GM18520 (cell line): ENCODE data around the gene FNDC3B.
A peak's percentile ranks its signal among the peaks of the same experiment; 100 is the strongest.

Experiments
- ATAC-seq: cut with Tn5 transposase; IDR thresholded peaks from one replicate; pipeline ENCODE4 v1.9.1; 2021; ENCODE audit not compliant: unreplicated experiment

The FNDC3B gene

DNA sequence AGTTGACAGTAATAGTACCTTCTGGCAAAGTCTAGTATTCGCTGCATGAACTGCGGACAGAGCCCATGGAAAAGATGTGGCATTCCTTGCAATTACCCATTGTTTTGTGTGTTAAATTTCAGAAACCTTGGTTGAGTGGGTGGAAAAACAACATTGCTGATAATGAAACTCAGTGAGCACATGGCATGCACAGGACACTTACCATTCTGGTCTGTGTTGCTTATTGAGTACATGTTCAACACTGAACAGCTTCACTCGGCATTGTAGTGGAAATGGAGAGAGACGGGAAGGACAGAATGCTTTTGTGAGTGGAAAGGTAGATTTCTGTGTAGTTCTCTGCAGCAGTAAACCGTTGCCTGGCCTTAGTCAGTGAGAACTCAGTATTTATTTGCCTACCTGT is 165.3 kb downstream of the FNDC3B start:
- no peak for ATAC-seq

DNA sequence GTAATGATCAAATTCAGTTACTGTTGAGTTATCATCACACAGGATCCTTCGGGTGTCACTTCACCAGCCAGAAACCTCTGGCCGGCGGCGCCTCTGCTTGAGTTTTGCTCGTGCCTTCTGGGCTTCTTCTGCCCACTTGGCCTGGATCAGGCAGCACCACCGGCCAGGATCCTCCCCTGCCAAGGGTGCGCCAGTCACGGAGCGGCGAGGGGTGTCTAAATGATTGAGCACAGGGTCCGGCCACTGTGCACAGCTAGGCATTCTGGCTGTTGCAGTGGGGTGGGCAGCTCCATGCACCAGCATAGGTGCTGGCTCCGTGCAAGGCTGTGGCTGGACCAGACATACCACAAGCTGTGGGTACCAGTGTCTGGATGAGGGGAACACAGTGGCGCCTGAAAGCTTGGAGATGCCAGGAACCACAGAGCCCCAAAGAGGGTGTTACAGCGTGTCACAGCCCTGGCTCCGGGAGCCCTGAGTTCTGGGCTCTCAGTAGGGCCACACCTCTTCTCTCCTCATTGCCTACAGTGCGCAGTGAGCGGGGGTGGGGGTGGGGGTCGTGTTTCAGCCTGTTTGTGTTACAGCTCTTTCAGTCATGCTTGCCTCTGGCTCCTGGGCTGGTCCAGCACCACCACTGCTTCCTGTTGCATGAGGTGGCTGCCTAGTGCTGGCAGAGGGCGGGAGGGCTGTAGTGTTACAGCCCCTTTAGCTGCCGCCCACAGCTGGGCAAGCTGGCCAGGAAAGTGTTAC is 169.4 kb downstream of the FNDC3B start:
- no peak for ATAC-seq

DNA sequence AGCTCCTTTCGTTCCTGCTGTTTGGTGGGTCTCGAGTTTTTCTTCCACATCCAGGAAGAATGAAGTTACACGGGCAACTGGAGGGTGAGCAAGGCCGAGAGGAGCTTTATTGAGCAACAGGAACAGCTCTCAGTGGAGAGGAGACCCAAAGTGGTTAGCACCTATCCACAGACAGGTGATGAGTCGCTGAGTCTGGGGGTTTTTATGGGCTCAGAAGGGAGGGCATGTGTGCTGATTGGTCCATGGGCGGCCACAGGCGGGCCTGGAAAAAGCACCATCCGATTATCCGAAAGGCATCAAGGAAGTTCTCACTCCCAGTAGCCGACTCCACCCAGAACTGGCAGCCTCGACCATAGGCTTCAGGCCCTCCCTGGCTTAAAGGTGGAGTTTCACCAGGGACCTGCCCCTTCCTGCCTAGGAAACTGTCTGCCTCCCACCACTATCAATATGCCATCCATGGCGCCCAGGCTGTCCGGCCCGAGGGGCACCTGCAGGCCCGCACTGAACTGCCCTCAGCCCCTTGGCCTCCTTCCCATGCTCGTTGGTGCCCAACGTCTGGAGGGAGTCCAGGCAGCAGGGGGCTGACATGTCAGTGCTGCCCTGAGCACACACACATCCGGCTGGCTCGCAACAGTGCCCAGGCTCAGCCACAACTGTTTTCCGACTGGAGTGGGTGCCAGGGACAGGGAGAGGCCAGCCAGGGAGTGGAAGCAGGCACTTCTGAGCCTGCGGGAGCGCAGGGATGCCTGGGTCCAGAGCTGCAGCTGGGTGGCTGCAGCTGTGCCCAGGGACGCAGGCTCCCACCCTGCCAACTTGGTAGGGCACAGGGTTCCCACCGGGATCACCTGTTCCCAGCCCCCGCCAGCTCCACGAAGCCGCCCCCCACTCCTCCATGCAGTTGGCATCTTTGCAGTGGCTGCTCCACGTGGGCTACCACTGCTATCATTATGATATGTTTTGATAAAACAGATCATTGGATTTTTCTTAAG is 170.2 kb downstream of the FNDC3B start:
- no peak for ATAC-seq

DNA sequence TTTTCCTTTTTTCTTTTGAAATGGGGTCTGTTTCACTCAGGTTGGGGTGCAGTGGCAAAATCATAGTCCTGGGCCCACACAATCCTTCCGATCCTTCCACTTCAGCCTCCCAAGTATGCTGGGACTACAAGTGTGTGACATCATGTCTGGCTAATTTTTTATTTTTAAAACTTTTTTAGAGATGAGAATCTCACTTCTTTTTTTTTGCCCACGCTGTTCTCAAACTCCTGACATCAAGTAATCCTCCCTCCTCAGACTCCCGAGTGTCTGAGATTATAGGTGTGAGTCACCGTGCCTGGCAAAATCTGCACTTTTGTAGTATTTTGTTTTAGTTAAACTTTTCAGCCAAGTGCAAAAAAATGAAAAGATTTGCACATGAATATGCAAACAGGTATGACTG is 171.0 kb downstream of the FNDC3B start:
- ATAC-seq = no peak

DNA sequence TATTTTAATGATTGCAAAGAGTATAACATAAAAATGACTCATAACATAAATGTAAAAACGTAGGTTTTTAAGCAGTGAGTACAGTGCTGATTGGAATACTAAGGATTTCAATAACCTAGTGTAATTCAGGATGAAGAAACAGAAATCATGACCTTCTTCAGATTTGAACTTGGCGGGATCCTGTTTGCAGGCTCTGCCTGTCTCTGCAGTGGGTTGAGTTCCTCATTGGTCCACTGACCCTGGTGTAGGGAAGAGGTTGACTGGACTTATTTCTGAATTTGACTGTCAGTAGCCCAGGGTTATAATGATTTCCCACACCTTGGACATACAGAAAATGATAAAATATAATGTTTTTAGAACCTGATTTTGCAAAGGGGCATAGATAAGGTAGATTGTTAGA is 171.7 kb downstream of the FNDC3B start:
- no peak for ATAC-seq

DNA sequence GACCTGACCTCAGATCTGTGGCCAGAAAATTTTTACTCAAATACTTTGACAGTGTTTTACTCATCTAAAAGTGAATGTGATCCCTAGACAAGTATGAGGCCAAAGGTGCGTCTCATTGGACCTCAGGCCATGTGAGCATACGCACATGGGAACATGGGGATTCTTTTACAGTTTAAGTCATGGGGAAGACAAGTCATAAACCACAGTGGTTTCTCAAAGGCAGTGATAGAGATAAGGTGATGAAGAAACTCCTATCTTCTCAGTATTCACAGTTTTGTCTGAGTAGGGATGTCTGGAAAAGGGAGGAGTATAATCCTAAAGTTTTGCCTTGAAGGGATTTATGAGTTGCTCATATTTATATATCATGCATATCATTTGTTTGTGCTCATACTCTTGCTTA is 173.8 kb downstream of the FNDC3B start:
- peak; percentile 30 for ATAC-seq

DNA sequence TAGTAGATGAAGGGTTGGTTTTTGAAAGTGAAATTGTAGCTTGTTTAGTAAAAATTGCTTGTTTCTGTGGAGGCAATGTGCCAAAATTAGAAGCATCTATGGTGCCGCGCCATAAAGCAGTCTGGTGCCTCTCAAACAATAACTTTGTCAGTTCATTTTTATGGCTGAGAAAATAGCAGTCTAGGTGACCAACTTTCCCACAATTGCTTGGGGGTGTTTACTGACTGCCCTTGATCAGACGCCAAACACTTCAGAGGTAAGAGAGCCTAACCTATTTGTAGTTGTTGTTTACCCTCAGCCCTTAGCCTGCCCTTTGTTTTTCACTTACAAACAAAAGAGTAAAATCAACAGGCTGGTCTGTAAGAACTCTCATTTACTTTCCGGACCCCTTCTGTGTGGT is 174.5 kb downstream of the FNDC3B start:
- ATAC-seq = no peak

DNA sequence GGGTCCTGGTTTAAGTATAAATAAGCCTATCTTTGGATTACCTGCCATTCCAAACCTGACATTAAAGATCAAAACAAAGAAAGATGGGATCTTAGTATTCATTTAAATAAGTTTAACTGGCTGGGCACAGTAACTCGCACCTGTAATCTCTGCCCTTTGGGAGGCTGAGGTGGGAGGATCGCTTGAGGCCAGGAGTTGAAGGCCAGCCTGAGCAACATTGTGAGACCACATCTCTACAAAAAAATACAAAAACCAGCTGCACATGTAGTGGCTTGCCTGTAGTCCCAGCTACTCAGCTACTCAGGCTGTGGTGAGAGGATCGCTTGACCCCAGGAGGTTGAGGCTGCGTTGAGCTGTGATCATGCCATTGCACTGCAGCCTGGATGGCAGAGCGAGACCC is 176.9 kb downstream of the FNDC3B start:
- no peak for ATAC-seq

DNA sequence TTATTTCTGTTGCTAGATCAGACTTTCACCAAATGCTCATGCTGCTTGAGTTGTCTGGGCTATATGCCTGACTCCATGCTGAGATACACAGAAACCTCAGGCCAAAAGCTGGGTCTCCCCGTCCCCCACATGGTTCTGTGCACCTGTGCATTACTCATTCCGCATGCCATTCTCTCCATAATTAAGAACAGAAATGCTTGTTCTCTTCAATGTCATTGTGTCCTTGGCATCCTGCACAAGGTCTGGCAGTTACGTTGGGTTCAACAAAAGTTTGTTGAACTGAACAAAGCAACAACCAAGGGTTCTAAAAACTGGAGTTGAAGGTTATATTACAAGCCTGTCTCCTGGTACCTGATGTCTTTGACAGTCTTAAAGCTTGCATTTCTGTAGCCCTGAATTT is 177.5 kb downstream of the FNDC3B start:
- ATAC-seq = no peak

DNA sequence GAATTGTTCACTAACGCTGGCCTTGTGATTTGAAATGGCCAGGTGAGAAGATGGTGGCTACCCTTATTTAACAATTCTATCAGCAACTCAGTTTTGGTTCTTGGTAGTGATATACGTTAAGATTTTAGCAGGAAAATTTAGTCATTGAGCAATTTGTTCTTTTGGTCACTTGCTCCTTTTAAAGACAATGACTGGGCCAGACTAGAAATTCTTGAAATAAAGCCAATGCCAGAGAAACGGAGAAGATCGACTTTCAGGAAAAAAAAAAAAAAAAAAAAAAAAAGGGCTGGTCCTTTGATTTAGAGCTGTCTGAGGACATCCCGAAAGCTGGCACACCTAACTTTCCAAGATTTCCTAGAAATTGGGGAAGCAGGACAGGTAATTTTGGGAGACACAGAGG is 178.5 kb downstream of the FNDC3B start:
- ATAC-seq = no peak

DNA sequence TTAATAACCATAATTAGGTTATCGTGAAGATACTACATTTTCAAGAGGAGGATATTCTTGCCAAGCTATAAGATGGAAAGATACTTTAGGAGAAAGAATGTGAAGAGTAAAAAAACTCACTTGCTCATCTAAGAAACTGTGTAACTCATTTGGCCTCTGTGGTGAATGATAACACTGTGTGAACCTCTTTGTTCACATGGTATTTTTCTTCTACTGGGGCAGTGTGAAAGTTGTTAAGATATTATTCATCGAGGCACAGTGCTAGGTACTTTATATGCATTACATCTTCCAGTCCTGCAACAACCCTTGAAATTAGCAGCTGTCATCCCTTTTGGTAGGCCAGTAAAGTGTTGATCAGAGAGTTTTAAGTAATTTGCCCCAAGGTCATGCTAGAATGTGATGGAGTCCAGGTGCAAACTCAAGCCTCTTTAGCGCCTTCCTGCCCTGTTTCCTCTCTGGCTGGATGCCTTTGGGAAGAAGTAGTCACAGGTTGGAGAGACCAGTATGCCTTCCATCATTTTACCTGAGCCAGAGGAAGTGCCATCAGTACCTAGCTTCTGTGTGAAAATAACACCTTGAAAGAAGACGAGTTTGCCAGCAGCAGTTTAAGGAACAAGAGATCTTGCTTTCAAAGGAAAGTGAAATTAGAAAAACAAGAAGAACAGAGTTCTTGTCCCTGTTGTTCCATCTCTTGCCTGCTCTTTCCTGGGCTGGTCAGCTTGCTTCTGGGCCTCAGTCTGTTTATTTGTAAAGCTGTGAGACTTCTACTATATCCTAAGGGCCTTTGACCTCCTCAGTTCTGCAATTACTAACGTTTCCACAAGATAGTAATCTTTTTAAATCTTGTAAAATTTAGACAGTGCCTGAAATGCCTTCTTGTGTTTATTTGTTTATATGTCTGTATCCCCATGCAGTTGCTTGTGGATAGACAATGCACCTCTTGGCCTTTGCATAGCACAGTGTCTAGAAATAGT is 179.3 kb downstream of the FNDC3B start:
- peak; percentile 36 for ATAC-seq

DNA sequence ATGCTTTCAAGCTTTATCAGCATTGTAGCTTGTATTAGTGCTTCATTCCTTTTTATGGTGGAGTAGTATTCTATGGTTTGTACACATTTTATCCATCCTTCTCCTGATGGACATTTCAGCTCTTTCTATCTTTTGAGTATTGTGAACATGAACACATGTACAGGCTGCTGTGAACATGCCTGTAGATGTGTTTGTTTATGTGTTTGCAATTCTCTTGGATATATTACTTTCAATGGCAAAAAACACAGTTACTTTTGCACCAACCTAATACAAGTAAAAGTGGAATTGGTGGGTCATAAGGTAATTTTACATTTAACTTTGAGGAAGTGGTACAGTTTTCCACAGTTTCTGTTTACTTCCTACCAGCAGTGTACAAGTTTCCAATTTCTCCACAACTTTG is 180.4 kb downstream of the FNDC3B start:
- ATAC-seq = no peak

DNA sequence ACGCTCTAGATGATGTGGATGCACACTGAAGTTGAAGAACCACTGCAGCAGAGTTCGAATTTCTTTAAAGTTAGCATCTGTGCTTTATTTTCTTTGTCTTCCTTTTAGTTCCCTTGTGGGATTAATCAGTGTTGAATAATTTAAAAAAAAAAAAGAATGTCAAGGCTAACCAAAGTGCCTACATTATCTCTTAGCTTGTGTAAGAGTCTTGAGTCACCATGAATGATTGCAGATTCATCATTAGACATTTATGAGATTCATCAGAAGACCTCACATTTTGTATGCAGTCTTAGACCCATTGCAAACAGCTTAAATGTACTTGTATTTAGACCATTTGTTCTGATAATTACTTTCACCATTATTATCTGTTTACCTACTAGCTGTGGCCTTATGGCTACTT is 182.2 kb downstream of the FNDC3B start:
- no peak for ATAC-seq

DNA sequence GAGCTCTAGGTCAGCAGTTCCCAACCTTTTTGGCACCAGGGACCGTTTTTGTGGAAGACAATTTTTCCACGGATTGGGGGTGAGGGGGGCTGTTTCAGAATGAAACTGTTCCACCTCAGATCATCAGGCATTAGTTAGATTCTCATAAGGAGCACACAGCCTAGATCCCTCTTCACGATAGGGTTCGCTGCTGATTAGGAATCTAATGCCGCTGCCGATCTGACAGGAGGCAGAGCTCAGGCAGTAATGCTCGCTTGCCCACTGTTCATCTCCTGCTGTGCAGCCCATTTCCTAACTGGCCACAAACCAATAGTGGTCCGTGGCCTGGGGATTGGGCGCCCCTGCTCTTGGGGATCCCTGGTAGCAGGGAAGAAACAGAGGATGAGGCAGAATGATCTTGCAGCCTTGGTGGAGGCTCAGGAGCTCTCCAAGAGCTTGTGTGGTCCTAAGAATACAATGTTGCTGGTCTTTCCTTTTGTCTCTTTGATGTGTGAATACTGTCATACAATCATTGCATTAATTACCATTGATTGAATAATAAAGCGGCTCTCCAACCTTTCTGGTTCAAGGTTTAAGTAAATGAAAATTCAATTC is 183.2 kb downstream of the FNDC3B start:
- ATAC-seq = no peak

DNA sequence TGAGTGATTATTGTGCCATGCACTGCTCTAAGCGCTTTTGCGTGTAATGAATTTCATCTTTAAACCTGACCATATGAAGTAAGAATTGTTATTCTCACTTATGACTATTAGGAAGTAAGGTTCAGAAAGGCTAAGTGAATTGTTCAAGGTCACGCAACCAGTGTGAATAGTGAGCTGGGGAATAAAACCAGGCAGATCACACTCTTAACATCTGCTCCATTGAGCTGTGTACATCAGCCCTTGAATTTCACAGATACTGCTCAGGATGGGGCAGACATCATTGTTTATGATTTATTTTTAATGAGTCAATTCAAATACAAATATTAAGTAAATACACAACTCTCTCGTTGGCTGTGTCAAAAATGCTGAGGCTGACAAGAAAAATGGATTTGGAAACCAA is 184.5 kb downstream of the FNDC3B start:
- no peak for ATAC-seq

DNA sequence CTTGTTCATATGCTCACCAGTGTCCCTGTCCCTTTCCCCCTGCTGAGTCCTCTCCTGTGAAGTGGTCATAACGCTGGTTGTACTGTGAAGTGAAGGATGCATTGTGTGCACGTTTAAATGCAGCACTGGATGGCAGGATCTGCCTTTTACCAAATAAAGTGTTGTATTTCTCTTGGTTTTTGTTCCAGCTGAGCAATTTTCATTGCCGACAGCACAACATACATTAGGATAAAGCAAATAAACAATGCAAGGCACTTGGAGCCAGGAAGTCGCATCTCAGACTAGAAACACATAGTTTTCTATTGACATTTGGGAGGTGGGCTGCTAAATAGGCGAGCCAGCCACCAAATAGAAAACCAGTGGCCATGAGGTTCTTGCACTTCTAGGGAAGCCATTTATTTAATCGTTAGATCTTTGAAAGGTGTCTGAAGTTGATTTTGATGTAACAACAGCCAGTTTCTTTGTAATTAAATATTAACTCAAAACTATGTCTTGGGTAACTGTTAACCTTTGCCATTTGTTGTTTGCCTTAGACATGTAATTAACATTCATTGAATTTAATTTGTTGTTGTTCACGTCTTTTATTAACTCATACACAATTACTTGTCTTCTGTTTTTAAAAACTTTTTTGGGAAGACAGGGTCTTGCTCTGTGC is 185.3 kb downstream of the FNDC3B start:
- no peak for ATAC-seq

DNA sequence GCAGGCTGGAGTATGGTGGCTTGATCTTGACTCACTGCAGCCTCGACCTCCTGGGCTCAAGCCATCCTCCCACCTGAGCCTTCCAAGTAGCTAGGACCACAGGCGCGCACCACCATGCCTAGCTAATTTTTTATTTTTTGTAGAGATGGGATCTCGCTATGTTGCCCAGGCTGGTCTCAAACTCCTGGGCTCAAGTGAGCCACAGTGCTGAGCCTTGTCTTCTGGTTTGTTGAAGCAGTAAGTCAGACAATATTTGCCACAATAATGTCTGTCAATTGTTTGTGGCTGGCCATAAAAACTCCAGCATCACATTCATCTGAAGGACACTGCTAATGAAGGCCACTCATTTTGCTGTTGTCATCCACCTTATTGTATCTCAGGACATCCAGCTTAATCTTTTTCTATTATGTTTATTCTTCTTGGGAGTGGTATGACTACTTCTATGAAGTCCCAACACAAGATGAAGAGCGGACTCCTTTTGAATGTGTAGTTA is 185.9 kb downstream of the FNDC3B start:
- ATAC-seq = no peak

DNA sequence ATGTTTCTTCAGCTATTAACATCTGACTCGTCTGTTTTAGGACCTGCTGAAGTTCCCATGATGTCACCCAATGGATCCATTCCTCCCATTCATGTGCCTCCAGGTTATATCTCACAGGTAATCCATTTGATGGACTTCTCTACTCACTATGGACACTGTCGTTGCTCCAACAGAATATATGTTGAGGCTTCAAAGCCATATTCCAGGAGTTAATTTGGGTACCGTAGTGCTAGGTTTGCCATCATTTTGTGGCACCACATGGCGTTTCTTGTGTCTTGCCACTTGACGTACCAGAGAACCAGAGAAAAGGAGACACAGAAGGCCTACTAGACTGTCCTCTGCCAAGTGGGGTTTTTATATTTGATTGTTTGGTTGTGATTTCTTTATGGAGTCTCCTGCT is 187.5 kb downstream of the FNDC3B start:
- ATAC-seq = no peak

DNA sequence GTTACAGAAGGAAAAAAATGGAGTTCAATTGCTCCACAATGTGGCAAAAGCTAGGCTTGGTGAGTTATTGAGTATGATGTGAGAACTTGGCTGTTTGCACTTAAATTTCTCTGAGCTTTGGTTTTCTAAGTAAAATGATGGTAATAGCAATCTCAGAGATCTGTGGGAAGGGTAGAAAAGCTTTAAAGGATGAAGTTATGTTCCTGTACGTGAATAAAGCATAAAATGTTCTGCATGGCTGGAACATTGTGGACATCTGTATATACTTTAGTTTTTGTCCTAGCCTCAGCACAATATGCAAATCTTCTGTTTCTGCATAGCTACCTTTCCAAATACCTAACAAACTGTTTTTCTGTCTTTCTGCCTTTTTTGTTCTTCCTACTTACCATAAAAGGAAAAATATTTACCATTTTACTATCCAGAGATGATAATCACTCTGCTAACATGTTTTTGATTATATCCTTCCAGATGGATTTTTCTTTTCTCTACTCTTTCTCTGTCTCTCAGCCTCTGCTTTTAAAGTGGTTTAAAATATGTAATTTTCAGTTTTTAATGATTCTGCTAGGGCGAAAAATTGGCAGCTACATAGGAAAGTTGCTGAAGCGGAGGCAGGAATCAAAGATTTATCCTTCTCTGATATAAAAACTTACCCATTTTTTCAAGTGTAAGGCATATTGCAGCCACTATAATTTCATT is 188.1 kb downstream of the FNDC3B start:
- no peak for ATAC-seq
